Breast epithelium (tissue), 4 donors: ENCODE measurements around the gene HTT. TPM values are rescaled to one million over a fixed set of nuclear protein-coding genes. Genes with fewer than 3 reads are reported as not detected.
A peak's percentile ranks its signal among the peaks of the same experiment; 100 is the strongest.

Experiments used
- DNase-seq, 2 donors: peaks; one replicate each; pipeline ENCODE4 v3.0.0-alpha.2; 2019; ENCODE audit warnings: low spot score in 2 of 2
- H3K27ac ChIP-seq, 2 donors: fragments of 200-600 bp; sonication (generic) in 1 of 2; one replicate each; pipeline ENCODE4 v1.5.1; 2016 to 2019; ENCODE audit warnings: mild to moderate bottlenecking in 1 of 2
- H3K27me3 ChIP-seq, 2 donors: fragments of 200-600 bp; sonication (generic) in 1 of 2; one replicate each; pipeline versions ENCODE4 v1.5.1 to v1.6.0; 2017 to 2019; ENCODE audit warnings: control low read depth in 1 of 2, mild to moderate bottlenecking in 1 of 2
- H3K36me3 ChIP-seq: fragments of 200-600 bp; one replicate; pipeline ENCODE4 v1.5.1; 2019
- H3K4me1 ChIP-seq, 2 donors: fragments of 200-600 bp; sonication (generic); one replicate each; pipeline ENCODE4 v1.5.1; 2016 to 2019; ENCODE audit warnings: control low read depth in 1 of 2
- H3K4me3 ChIP-seq, 3 donors: fragments of 200-600 bp; sonication (generic); 1 replicate in 2 of 3; 2 replicates in 1 of 3; pipeline ENCODE4 v1.5.1; 2016 to 2019; ENCODE audit warnings: mild to moderate bottlenecking in 3 of 3, moderate library complexity in 2 of 3
- H3K9me3 ChIP-seq, 2 donors: fragments of 200-600 bp; sonication (generic) in 1 of 2; one replicate each; pipeline ENCODE4 v1.5.1; 2016 to 2019; ENCODE audit warnings: control low read depth in 1 of 2
- POLR2A ChIP-seq: fragments of 450-650 bp; IDR thresholded peaks from one replicate; pipeline ENCODE4 v1.6.1; 2016; ENCODE audit warnings: antibody characterized with exemption, mild to moderate bottlenecking, moderate library complexity
- POLR2AphosphoS5 ChIP-seq, 3 donors: sonication (generic); formaldehyde crosslinking; IDR thresholded peaks; one replicate each; pipeline ENCODE4 v1.6.1; 2017; ENCODE audit warnings: antibody characterized with exemption in 3 of 3
- intact Hi-C: fragments of 100-400 bp; cut with DNase I; formaldehyde crosslinking; loops from one replicate; pipeline ENCODE4 v1.15.1; 2023; ENCODE audit warnings: low total_unique reads
- total RNA-seq, 3 donors: library from RNA; depleted of rRNA; stranded (reverse); fragments of >200 nt; gene quantifications; one replicate each; pipeline ENCODE4 v1.1.0, GENCODE V29; 2016
- TF ChIP-seq, protein P1 (sequence below), 3 donors: fragments of 450-650 bp; IDR thresholded peaks; one replicate each; pipeline ENCODE4 v1.5.1; 2016 to 2017; ENCODE audit warnings: antibody characterized with exemption in 3 of 3, mild to moderate bottlenecking in 3 of 3, moderate library complexity in 3 of 3

Gene HTT
- total RNA-seq, 3 donors from 2014 or later: 53.8 to 71.1 (median 55.1) TPM

DNA sequence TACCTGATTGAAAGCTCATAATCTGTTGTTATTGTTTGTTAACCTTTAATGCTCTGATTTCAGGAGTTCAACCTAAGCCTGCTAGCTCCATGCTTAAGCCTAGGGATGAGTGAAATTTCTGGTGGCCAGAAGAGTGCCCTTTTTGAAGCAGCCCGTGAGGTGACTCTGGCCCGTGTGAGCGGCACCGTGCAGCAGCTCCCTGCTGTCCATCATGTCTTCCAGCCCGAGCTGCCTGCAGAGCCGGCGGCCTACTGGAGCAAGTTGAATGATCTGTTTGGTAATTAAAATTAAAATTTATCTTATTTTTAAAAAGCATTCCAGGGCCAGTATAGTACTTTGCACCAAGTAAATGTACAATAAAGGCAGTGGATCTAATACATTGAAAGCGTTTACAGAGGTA lies 137.4 kb downstream of the HTT start:
- intact Hi-C loops: no loop called here
- no peaks in the 10 kb centered on the region for H3K27me3 ChIP-seq
- no peak overlapping the region for H3K27ac ChIP-seq
- H3K4me1 ChIP-seq: no peaks in the 10 kb centered on the region
- H3K4me3 ChIP-seq: no peak overlapping the region
- peaks cover 4% of the 10 kb centered on the region for H3K36me3 ChIP-seq
- TF ChIP-seq POLR2A (no peak), POLR2AphosphoS5 (IDR thresholded peaks at IDR 0.05) (no peak)
- TF ChIP-seq, protein P1, sequence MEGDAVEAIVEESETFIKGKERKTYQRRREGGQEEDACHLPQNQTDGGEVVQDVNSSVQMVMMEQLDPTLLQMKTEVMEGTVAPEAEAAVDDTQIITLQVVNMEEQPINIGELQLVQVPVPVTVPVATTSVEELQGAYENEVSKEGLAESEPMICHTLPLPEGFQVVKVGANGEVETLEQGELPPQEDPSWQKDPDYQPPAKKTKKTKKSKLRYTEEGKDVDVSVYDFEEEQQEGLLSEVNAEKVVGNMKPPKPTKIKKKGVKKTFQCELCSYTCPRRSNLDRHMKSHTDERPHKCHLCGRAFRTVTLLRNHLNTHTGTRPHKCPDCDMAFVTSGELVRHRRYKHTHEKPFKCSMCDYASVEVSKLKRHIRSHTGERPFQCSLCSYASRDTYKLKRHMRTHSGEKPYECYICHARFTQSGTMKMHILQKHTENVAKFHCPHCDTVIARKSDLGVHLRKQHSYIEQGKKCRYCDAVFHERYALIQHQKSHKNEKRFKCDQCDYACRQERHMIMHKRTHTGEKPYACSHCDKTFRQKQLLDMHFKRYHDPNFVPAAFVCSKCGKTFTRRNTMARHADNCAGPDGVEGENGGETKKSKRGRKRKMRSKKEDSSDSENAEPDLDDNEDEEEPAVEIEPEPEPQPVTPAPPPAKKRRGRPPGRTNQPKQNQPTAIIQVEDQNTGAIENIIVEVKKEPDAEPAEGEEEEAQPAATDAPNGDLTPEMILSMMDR (IDR thresholded peaks at IDR 0.05): no peak
- peak in 1 of 2 donors; percentile 22 for DNase-seq
- H3K9me3 ChIP-seq: no peaks in the 10 kb centered on the region

DNA sequence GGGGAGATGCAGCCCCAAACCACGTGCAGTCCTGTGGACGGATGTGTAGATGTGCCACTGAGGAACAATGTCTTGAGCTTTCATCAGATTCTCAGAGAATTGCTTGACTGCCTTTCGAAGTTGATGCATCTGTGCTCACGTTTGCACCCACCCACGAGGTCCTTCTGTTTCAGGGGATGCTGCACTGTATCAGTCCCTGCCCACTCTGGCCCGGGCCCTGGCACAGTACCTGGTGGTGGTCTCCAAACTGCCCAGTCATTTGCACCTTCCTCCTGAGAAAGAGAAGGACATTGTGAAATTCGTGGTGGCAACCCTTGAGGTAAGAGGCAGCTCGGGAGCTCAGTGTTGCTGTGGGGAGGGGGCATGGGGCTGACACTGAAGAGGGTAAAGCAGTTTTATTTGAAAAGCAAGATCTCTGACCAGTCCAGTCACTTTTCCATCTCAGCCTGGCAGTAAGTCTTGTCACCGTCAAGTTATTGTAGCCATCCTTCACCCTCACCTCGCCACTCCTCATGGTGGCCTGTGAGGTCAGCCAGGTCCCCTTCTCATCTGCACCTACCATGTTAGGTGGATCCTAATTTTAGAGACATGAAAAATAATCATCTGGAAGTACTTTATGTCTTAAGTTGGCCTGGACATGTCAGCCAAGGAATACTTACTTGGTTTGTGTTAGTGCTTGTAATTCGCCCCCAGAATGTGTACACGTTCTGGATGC lies 138.1 kb downstream of the HTT start:
- Histone ChIP-seq H3K27ac (no peak overlapping the region), H3K9me3 (no peaks in the 10 kb centered on the region), H3K27me3 (no peaks in the 10 kb centered on the region), H3K4me3 (no peak overlapping the region), H3K36me3 (peaks cover 4% of the 10 kb centered on the region), H3K4me1 (no peaks in the 10 kb centered on the region)
- DNase-seq: peak in 1 of 2 donors; percentile 19
- intact Hi-C loops: no loop called here
- TF ChIP-seq POLR2AphosphoS5 (IDR thresholded peaks at IDR 0.05): no peak
- TF ChIP-seq, protein P1 (IDR thresholded peaks at IDR 0.05): no peak
- TF ChIP-seq POLR2A: no peak

DNA sequence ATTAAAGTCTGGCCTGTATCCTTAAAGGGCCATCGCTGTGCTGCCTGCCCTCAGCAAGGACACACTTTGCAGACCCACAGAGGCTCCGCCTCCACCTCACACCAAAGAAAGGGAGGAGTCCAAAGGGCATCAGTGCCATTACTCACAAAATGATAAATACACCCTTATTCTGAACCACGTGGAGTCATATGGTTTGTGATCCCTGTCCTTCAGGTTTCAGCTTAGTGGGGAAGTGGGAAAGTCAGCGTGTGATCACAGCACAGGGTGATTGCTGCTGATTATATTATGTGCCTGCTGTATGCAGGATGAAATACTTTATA lies 138.6 kb downstream of the HTT start:
- peaks cover 4% of the 10 kb centered on the region for H3K36me3 ChIP-seq
- intact Hi-C loops: no loop called here
- H3K4me3 ChIP-seq: no peak overlapping the region

DNA sequence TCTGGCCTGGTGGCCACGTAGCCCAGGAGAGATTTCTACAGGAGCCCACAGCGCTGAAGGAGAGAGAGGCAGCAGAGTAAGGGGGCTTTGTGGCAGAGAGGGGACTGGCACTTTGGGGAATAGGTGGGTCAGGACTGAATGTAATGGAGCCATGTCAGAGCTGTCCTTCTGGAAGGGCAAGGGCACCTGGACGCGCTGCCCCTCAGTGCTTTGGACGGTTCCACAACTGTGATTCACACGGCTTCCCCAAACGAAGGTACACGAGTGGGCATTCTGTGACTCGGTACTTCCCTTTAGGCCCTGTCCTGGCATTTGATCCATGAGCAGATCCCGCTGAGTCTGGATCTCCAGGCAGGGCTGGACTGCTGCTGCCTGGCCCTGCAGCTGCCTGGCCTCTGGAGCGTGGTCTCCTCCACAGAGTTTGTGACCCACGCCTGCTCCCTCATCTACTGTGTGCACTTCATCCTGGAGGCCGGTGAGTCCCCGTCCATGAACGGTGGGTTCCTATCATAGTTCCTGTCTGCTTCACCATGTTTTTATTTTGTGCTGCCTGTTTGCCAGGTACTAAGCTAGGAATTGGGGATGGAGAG lies 139.3 kb downstream of the HTT start:
- peaks cover 4% of the 10 kb centered on the region for H3K36me3 ChIP-seq
- H3K27me3 ChIP-seq: no peaks in the 10 kb centered on the region
- DNase-seq: peak in 1 of 2 donors; percentile 10
- intact Hi-C loops: no loop called here
- H3K4me1 ChIP-seq: no peaks in the 10 kb centered on the region
- no peak overlapping the region for H3K27ac ChIP-seq
- no peak overlapping the region for H3K4me3 ChIP-seq
- TF ChIP-seq, protein P1 (IDR thresholded peaks at IDR 0.05): no peak
- TF ChIP-seq POLR2AphosphoS5 (IDR thresholded peaks at IDR 0.05): no peak
- no peak for TF ChIP-seq POLR2A
- no peaks in the 10 kb centered on the region for H3K9me3 ChIP-seq

More for the DNA sequence above, 138.6 kb downstream of the HTT start:
- H3K27ac ChIP-seq: no peak overlapping the region
- DNase-seq: peak in 1 of 2 donors; percentile 2
- H3K27me3 ChIP-seq: no peaks in the 10 kb centered on the region
- no peaks in the 10 kb centered on the region for H3K4me1 ChIP-seq
- no peaks in the 10 kb centered on the region for H3K9me3 ChIP-seq
- TF ChIP-seq POLR2AphosphoS5 (IDR thresholded peaks at IDR 0.05) (no peak), POLR2A (no peak)
- TF ChIP-seq, protein P1 (IDR thresholded peaks at IDR 0.05): no peak

DNA sequence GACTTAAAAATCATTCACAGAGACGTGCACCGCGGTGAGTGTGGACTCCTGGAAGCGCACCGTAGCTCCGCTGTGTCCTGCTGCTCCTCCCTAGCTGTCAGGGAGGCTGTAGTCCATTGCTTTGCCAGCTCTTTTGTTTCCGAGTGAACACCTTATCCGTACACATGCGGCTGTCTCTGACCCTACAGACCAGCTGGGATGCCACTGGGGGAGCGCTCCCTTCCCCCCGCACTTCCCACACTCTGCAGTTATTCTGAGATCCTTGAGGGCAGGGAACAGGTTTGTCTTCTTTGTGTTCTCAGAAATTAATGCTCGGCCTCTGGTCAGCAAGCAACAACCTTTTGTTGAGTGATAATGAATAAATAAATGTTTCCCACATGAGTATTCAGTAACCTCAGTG lies 140.8 kb downstream of the HTT start:
- Histone ChIP-seq H3K27ac (peak overlapping the region; percentile 3 to 30), H3K4me1 (no peaks in the 10 kb centered on the region), H3K36me3 (no peaks in the 10 kb centered on the region), H3K4me3 (no peak overlapping the region), H3K9me3 (no peaks in the 10 kb centered on the region), H3K27me3 (no peaks in the 10 kb centered on the region)
- TF ChIP-seq POLR2A (no peak), POLR2AphosphoS5 (IDR thresholded peaks at IDR 0.05) (no peak)
- TF ChIP-seq, protein P1 (IDR thresholded peaks at IDR 0.05): no peak
- DNase-seq: peak; percentile 29 to 67
- intact Hi-C loops: no loop called here
